ACC112 (cell line): ENCODE results near the gene AJAP1.
"Not testable (repeated sequence)": the region's sequence is repeated elsewhere in the genome, so short reads cannot be mapped to it uniquely, and the experiment has no call there.

Source experiments
- H2AFZ ChIP-seq: fragments of 200-600 bp; sonication (generic); one replicate; pipeline ENCODE4 v1.6.0; 2017; ENCODE audit warnings: antibody characterized with exemption, low read length; ENCODE audit not compliant: unreplicated experiment
- H3K27ac ChIP-seq: fragments of 200-600 bp; sonication (generic); 2 replicates; pipeline ENCODE4 v1.5.1; 2014; ENCODE audit warnings: low read depth, mild to moderate bottlenecking, antibody characterized with exemption, low read length, moderate library complexity
- H3K27me3 ChIP-seq: fragments of 200-600 bp; sonication (generic); 2 replicates; pipeline ENCODE4 v1.6.1; 2014; ENCODE audit warnings: mild to moderate bottlenecking, antibody characterized with exemption, low read length, moderate library complexity, mixed read lengths; ENCODE audit not compliant: insufficient read depth
- H3K36me3 ChIP-seq: fragments of 200-600 bp; sonication (generic); 2 replicates; pipeline ENCODE4 v1.6.1; 2016; ENCODE audit warnings: mild to moderate bottlenecking, antibody characterized with exemption, low read length, moderate library complexity, mixed read lengths; ENCODE audit not compliant: insufficient read depth
- H3K4me1 ChIP-seq: fragments of 200-600 bp; sonication (generic); one replicate; pipeline ENCODE4 v1.6.1; 2016; ENCODE audit warnings: low read length, mixed read lengths; ENCODE audit not compliant: insufficient read depth, unreplicated experiment, control insufficient read depth
- H3K4me3 ChIP-seq: fragments of 200-600 bp; sonication (generic); 2 replicates; pipeline ENCODE4 v1.5.1; 2014; ENCODE audit warnings: mild to moderate bottlenecking, low read depth, low read length
- H3K79me2 ChIP-seq: fragments of 200-600 bp; sonication (generic); one replicate; pipeline ENCODE4 v1.6.0; 2016; ENCODE audit warnings: low read length; ENCODE audit not compliant: control insufficient read depth, unreplicated experiment, insufficient read depth

AJAP1 gene

GRCh38 chr1:4658643-4659628 is 4.5 kb downstream of the AJAP1 start:
- Histone ChIP-seq H3K36me3 (no peaks in the 10 kb centered on the region), H3K4me1 (no peaks in the 10 kb centered on the region), H3K79me2 (no peaks in the 10 kb centered on the region), H2AFZ (no peak overlapping the region), H3K27me3 (peaks cover 44% of the 10 kb centered on the region), H3K27ac (no peak overlapping the region), H3K4me3 (no peak overlapping the region)

DNA sequence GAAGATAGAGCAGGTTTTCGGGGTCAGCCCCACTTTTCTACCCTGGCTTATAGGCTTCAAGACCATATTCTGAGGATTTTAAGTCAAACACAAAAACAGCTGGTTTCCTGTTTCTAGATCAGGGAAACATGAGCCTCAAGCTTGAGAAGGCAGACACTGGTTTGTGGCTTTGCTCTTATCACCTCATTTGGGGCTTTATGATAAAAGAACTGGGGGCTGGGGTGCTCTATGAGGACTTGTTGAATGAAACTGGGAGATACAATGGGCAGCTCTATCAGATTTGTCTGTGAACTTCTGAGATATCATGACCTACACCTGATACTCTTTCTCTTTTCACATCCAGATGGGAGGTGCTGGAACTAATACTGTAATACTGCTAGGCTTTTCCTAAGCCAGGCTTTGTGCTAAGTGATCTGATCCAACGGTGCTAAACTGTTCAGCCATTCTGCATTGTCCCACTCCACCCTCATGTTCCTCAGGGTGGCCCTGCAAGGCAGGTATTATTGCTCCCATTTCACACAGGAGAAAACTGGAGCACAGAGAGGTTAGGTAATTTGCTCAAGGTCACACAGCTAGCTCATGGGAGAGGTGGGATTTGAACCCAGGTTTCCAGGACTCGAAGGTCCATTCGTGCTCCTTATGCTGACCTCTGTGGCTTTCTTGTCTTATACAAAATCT is 6.6 kb downstream of the AJAP1 start:
- no peaks in the 10 kb centered on the region for H3K79me2 ChIP-seq
- H3K27ac ChIP-seq: no peak overlapping the region
- peaks cover 29% of the 10 kb centered on the region for H3K27me3 ChIP-seq
- no peak overlapping the region for H2AFZ ChIP-seq
- H3K4me1 ChIP-seq: no peaks in the 10 kb centered on the region
- no peak overlapping the region for H3K4me3 ChIP-seq
- no peaks in the 10 kb centered on the region for H3K36me3 ChIP-seq

- Histone ChIP-seq H3K36me3 (no peaks in the 10 kb centered on the region), H3K4me3 (no peak overlapping the region), H3K27me3 (peaks cover 24% of the 10 kb centered on the region), H3K4me1 (no peaks in the 10 kb centered on the region), H3K27ac (no peak overlapping the region), H3K79me2 (no peaks in the 10 kb centered on the region), H2AFZ (no peak overlapping the region)
Observed at GRCh38 chr1:4661595-4661917, 7.1 kb downstream of the AJAP1 start.

DNA sequence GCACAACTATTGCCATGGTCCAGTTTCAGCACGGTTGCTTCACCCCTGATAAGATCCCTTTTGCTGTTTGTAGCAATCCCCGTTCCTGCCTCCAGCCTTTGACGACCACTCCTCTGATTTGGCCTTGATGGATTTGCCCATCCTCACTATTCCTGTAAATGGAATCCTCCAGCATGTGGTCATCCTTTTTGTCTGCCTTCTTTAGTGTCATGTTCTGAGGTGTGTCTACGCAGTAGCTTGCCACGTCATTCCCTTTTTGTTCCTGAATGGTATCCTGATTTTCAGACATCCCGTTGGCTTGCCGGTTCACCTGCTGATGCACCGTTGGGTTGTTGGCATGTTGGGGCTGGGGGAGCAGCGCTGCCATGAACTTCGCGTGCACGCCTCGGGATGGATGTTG is 7.8 kb downstream of the AJAP1 start:
- no peak overlapping the region for H3K4me3 ChIP-seq
- no peaks in the 10 kb centered on the region for H3K79me2 ChIP-seq
- H3K27ac ChIP-seq: no peak overlapping the region
- no peak overlapping the region for H2AFZ ChIP-seq
- peaks cover 18% of the 10 kb centered on the region for H3K27me3 ChIP-seq
- no peaks in the 10 kb centered on the region for H3K36me3 ChIP-seq
- no peaks in the 10 kb centered on the region for H3K4me1 ChIP-seq

DNA sequence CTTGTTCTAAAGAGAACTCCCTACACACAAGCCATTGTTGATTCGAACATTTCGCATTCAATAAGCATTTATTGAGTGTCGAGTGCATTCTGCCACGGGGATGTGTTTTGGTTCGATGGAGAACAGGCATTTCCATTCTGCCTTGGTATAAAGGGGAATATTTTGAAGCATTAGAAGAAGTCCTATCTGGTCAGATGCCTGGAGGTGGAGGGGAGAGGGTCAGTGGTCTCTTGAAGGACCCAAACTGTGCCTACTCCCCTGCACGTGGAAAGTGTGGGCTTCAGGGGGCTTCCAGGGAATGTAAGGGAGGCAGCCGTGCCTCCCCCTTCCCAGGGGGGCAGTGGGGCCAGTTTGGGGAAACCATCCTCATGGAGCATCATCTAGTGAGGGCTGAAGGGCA is 8.3 kb downstream of the AJAP1 start:
- Histone ChIP-seq H3K27ac (no peak overlapping the region), H3K36me3 (no peaks in the 10 kb centered on the region), H3K79me2 (no peaks in the 10 kb centered on the region), H3K4me1 (no peaks in the 10 kb centered on the region), H3K27me3 (peaks cover 14% of the 10 kb centered on the region), H3K4me3 (no peak overlapping the region), H2AFZ (no peak overlapping the region)

- no peaks in the 10 kb centered on the region for H3K79me2 ChIP-seq
- no peak overlapping the region for H2AFZ ChIP-seq
- no peak overlapping the region for H3K27ac ChIP-seq
- H3K4me1 ChIP-seq: no peaks in the 10 kb centered on the region
- H3K36me3 ChIP-seq: no peaks in the 10 kb centered on the region
- H3K27me3 ChIP-seq: peaks cover under 1% of the 10 kb centered on the region; the same call in 1 of the 2 replicates
- H3K4me3 ChIP-seq: no peak overlapping the region
Observed at GRCh38 chr1:4664095-4664494, 9.7 kb downstream of the AJAP1 start.

GRCh38 chr1:4664606-4665005 is 10.2 kb downstream of the AJAP1 start:
- no peaks in the 10 kb centered on the region for H3K27me3 ChIP-seq
- H3K36me3 ChIP-seq: no peaks in the 10 kb centered on the region
- H3K4me3 ChIP-seq: no peak overlapping the region
- H3K27ac ChIP-seq: no peak overlapping the region
- H3K4me1 ChIP-seq: no peaks in the 10 kb centered on the region
- no peaks in the 10 kb centered on the region for H3K79me2 ChIP-seq
- H2AFZ ChIP-seq: no peak overlapping the region

DNA sequence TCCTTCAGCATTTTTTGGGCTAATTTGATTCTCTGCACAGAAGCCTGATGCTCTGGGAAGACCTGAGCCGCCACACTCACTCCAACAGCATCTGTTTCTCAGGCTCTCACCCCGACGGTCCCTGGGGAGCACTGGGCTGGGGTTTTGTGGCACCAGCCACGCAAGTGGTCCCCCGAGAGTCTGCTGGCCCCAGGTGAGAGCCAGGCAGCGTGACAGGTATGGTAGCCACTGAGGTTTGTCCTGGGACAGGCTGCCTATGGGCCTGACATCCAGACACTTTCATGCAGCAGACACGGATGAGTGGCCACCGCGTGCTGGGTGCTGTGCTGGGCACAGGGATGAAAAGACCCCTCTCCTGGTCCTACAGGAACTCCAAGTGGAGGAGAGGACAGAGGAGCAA is 11.0 kb downstream of the AJAP1 start:
- Histone ChIP-seq H3K4me3 (no peak overlapping the region), H3K27ac (no peak overlapping the region), H3K4me1 (no peaks in the 10 kb centered on the region), H3K27me3 (no peaks in the 10 kb centered on the region), H2AFZ (no peak overlapping the region), H3K79me2 (no peaks in the 10 kb centered on the region), H3K36me3 (no peaks in the 10 kb centered on the region)

DNA sequence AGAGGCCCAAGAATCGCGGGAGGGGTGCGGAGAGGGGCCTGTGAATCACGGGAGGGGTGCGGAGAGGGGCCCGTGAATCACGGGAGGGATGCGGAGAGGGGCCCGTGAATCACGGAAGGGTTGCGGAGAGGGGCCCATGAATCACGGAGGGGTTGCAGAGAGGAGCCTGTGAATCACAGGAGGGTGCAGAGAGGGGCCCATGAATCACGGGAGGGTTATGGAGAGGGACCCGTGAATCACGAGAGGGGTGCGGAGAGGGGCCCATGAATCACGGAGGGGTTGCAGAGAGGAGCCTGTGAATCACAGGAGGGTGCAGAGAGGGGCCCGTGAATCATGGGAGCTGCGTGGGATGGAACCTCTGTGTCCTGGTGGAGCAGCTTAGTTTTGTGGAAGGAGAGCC is 12.3 kb downstream of the AJAP1 start:
- not testable (repeated sequence) for H3K4me1 ChIP-seq, H3K27me3 ChIP-seq, H3K36me3 ChIP-seq, H2AFZ ChIP-seq, H3K79me2 ChIP-seq, H3K27ac ChIP-seq, H3K4me3 ChIP-seq

- no peaks in the 10 kb centered on the region for H3K79me2 ChIP-seq
- H3K27ac ChIP-seq: no peak overlapping the region
- no peaks in the 10 kb centered on the region for H3K27me3 ChIP-seq
- no peak overlapping the region for H2AFZ ChIP-seq
- H3K4me1 ChIP-seq: no peaks in the 10 kb centered on the region
- H3K4me3 ChIP-seq: no peak overlapping the region
- H3K36me3 ChIP-seq: no peaks in the 10 kb centered on the region
Observed at GRCh38 chr1:4668743-4669700, 14.6 kb downstream of the AJAP1 start.
